Right kidney (tissue), 1 donor: ENCODE measurements around the gene PAPPA.

Experiments
- DNase-seq: peaks from one replicate; pipeline ENCODE4 v3.0.0-alpha.2; 2016

The PAPPA gene

DNA sequence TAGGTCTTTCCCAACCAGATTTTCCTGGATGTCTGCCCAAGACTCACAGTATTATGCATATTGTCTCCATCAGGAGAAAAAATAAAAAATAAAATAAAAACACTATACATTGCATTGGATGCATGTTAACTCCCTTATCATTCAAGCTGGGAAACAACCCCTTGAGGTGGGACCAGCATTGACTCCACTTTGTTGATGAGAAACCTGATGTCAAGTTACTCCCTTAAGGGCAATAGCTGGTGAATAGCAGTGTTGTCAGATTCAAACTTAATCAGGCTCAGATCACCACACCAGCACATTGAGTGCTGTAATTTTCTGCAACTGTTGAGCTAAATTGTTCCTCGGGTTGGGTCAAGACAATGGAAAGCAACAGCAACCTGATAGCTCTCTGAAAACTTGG lies 269.6 kb downstream of the PAPPA start:
- DNase-seq = no peak

- no peak for DNase-seq
Measured at GRCh38 chr9:116425244-116425643, 271.7 kb downstream of the PAPPA start.

GRCh38 chr9:116430849-116431248 lies 277.3 kb downstream of the PAPPA start:
- DNase-seq = no peak

DNA sequence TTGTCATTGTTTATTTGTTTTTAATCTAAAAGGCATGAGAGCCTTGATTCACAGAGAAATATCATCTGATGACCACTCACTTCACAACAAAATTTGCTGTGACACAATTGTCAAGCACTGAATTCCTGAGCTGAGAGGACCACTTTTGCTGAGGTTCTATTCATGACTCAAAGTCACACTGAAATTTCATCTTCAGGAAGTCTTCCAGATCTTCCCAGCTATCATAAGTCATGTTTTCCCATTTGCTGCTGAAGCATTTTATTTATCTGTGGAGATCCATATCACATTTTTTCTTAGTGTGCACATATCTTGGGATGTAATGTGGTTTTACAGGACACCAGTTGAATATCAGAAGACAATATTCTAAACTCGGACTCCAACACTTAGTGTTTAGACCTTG lies 278.5 kb downstream of the PAPPA start:
- no peak for DNase-seq

DNA sequence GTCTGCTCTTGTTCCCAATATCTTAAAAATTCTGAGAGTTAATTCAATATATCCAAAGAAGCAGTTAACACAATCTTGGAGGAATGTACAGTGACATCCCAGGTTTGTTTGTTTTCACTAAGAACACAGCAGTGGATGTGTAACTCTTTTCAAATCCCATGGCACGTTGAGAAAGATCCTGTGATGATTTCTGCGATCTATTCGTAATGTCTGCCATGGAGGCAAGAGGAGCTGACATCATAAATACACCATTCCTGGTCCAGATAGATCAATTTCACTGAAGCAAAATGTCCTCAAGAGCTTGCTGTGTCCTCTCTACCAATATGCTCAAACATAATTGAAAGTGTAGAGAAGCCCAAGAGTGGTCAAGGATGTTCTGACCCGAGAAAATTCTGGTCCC lies 280.7 kb downstream of the PAPPA start:
- no peak for DNase-seq

GRCh38 chr9:116435706-116436105 lies 282.1 kb downstream of the PAPPA start:
- no peak for DNase-seq

- DNase-seq = no peak
Measured at GRCh38 chr9:116436121-116436520, 282.5 kb downstream of the PAPPA start.

DNA sequence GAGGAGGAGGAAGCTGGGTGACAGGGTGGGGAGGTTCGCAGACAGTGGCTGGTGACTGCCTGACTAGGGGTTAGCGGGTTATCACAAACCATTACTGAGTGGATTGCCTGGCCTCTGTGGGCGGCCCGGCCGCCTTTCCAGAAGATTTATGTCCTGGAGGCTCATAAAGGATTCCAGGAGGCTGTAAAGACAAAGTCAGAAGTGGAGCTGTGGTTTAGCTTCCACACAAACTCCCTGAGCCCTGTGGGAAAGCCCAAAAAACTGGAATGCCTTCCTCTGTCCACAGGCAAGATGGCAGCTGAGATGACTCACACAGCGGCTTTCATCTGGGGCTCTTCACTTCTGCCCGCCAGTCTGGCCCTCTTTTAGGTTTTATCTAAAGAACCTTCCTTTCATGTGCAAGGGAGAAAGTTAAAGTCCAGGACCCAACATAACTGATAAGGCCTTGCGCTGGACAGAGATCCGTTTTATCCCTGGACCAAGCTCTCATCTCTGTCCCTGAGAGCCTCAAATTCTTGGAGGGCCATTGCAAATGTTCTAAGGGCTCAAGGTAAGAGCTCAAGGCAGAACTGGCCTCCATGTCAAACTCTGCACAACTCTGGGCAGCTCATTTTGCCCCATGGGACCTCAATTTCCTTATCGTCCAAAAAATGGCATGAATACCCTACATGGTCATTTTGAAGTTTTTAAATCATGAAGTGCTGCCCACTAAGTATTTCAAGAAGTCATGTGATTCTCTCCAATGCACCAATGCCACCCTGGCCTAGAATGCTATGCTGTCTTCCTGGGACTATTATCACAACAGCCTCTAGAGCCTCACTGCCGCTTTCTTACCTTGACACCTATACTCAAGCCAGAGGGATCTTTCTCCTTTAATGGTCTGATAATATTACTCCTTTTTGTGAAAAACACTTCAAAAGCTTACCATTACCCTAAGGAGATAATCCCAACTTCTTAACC lies 284.1 kb downstream of the PAPPA start:
- no peak for DNase-seq

GRCh38 chr9:116442528-116442927 lies 288.9 kb downstream of the PAPPA start:
- DNase-seq = no peak

- DNase-seq = no peak
Measured at GRCh38 chr9:116447934-116448333, 294.3 kb downstream of the PAPPA start.

- DNase-seq = no peak
Measured at GRCh38 chr9:116448431-116448830, 294.8 kb downstream of the PAPPA start.

- DNase-seq = no peak
Measured at GRCh38 chr9:116449949-116450348, 296.4 kb downstream of the PAPPA start.

DNA sequence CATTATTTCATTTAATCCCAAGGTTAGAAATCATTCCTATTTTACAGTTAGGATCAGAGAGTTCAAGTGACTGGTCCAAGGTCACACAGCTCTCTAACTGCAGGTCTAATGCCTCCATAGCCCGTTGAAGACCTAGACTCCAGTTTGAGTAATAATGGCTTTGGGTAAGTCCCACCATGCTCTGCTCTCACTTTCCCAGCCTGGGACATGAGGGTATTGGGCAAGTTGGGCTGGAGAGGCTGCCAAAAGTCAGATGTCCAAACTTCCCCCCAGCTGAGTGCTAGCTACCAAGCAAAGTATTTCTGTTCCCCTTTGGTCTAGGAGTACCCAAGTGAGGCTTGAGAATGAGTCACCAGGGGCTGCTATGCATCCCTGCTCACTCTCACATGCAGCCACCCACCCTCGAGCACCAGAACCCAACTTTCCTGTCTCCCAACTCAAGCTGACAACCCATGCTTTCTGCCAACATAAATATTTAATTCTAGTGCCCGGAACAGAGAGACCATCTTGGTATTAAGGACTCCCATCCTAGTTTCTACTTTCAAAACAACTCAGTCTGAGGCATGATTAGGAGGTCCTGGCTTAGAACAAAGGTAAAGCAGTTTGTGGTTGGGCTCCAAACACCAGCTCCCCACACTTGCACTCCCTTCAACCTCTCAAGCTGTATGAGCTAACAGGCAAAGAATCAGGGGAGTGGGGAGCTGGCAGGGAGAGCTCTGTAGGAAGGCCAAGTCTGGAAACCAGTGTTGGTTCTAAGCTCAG lies 297.0 kb downstream of the PAPPA start:
- DNase-seq = no peak

GRCh38 chr9:116451500-116452115 lies 298.0 kb downstream of the PAPPA start:
- DNase-seq = no peak
